ENCODE data around the gene ALK. TPM values are rescaled to one million over a fixed set of nuclear protein-coding genes. Genes with fewer than 3 reads are reported as not detected.

ALK gene
- total RNA-seq (2013) = not detected
- not detected for polyA plus RNA-seq
- 0.14 TPM in 1 of 2 replicates, not detected in the other for polyA minus RNA-seq
- total RNA-seq = 0 to 3.0 (median 0.16) reads per million in 11 experiments

GRCh38 chr2:29921560-29921915, at the start of gene ALK:
ALK (minus strand) TSS chr2:29921586; CDS start chr2:29920659, 927 bp downstream.
- H3K79me2 ChIP-seq (ENCODE audit: insufficient read depth, low read length) = no peaks in the 10 kb centered on the region
- Mint-ChIP-seq H3K4me3 (peak within 1 kb of the TSS in 1 of 2 donors; percentile 85), H3K9me3 (peaks cover 0 to 18% (median 10%) of the 10 kb centered on the region in 7 donors), H3K4me1 (peaks cover 11% of the 10 kb centered on the region), H3K27me3 (ENCODE audit: low read depth in 3 of 3) (peaks cover 35 to 54% (median 39%) of the 10 kb centered on the region in 3 donors), H3K27ac (no peak within 1 kb of the TSS), H3K36me3 (peaks cover 0 to 4% of the 10 kb centered on the region in 2 donors)
- peak within 1 kb of the TSS in 1 of 3 experiments; percentile 32 for H3K4me3 ChIP-seq (replicated peaks in 1 of 3; ENCODE audit: low read depth in 2 of 3, low read length in 3 of 3)
- WGBS (ENCODE audit: insufficient coverage) = 0% methylated on average over 23 of the region's 27 CpGs
- H3K36me3 ChIP-seq (replicated peaks in 1 of 2; ENCODE audit: control insufficient read depth in 1 of 2, insufficient read depth in 2 of 2, low read length in 2 of 2) = no peaks in the 10 kb centered on the region
- no peaks in the 10 kb centered on the region for H4K20me1 ChIP-seq (ENCODE audit: insufficient read depth, low read length)
- no peak within 1 kb of the TSS for H3K9ac ChIP-seq (ENCODE audit: insufficient read depth, low read length, poor library complexity, severe bottlenecking)
- TF ChIP-seq, protein P1, sequence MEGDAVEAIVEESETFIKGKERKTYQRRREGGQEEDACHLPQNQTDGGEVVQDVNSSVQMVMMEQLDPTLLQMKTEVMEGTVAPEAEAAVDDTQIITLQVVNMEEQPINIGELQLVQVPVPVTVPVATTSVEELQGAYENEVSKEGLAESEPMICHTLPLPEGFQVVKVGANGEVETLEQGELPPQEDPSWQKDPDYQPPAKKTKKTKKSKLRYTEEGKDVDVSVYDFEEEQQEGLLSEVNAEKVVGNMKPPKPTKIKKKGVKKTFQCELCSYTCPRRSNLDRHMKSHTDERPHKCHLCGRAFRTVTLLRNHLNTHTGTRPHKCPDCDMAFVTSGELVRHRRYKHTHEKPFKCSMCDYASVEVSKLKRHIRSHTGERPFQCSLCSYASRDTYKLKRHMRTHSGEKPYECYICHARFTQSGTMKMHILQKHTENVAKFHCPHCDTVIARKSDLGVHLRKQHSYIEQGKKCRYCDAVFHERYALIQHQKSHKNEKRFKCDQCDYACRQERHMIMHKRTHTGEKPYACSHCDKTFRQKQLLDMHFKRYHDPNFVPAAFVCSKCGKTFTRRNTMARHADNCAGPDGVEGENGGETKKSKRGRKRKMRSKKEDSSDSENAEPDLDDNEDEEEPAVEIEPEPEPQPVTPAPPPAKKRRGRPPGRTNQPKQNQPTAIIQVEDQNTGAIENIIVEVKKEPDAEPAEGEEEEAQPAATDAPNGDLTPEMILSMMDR (IDR thresholded peaks at IDR 0.05) = no peak
- peaks cover 5 to 12% of the 10 kb centered on the region in 2 donors for H3K9me3 ChIP-seq (replicated peaks in 1 of 2; ENCODE audit: control insufficient read depth in 1 of 2, insufficient read depth in 1 of 2, low read length in 2 of 2)
- intact Hi-C loops (cut with micrococcal nuclease) = loop anchor here in 1 of 2 donors (10.0 kb wide), 1 partner anchor 153 kb away; no protein-coding TSS in a partner anchor
- peaks cover 38 to 44% of the 10 kb centered on the region in 2 donors for H3K27me3 ChIP-seq (ENCODE audit: control insufficient read depth in 2 of 2, insufficient read depth in 2 of 2, low read length in 2 of 2)
- H3K4me1 ChIP-seq (ENCODE audit: control insufficient read depth in 1 of 2, insufficient read depth in 2 of 2, low read length in 2 of 2) = peaks cover 5 to 13% of the 10 kb centered on the region in 2 donors
- peak; percentile 28 to 59 (median 50) for DNase-seq
- H3K4me2 ChIP-seq (replicated peaks; ENCODE audit: extremely low read depth, low read length, poor library complexity, severe bottlenecking) = peak within 1 kb of the TSS; percentile 39
- H2AFZ ChIP-seq (ENCODE audit: insufficient read depth, low read depth, low read length, poor library complexity, severe bottlenecking) = no peak within 1 kb of the TSS
- H3K27ac ChIP-seq (ENCODE audit: low read depth in 1 of 2, low read length in 2 of 2) = no peak within 1 kb of the TSS

DNA sequence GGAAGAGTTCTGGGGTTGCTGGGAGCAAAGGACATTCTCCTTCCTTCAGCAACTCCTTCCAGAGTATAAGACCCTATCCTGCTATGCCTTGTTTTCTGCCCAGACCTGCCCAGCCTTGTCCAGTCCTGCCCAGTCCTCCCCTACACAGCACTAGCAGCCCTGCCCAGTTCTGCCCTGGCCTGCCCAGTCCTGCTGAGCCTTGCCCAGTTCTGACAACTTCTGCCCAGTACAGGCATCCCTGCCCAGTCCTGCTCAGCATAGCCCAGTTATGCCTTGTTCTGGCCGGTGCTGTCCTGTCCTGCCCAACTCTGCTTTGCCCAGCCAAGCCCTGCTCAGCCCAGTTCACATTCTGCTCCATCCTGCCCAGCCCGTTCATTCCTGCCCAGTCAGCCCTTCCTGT, 44.9 kb upstream of the ALK start:
- Histone ChIP-seq H3K9ac (ENCODE audit: insufficient read depth, low read length, poor library complexity, severe bottlenecking) (no peak overlapping the region), H3K27ac (ENCODE audit: low read depth in 1 of 2, low read length in 2 of 2) (no peak overlapping the region), H3K9me3 (replicated peaks in 1 of 2; ENCODE audit: control insufficient read depth in 1 of 2, insufficient read depth in 1 of 2, low read length in 2 of 2) (no peaks in the 10 kb centered on the region), H2AFZ (ENCODE audit: insufficient read depth, low read depth, low read length, poor library complexity, severe bottlenecking) (no peak overlapping the region), H3K36me3 (replicated peaks in 1 of 2; ENCODE audit: control insufficient read depth in 1 of 2, insufficient read depth in 2 of 2, low read length in 2 of 2) (no peaks in the 10 kb centered on the region), H3K4me3 (replicated peaks in 1 of 3; ENCODE audit: low read depth in 2 of 3, low read length in 3 of 3) (no peak overlapping the region), H3K79me2 (ENCODE audit: insufficient read depth, low read length) (no peaks in the 10 kb centered on the region), H3K4me2 (replicated peaks; ENCODE audit: extremely low read depth, low read length, poor library complexity, severe bottlenecking) (no peak overlapping the region), H3K27me3 (ENCODE audit: control insufficient read depth in 2 of 2, insufficient read depth in 2 of 2, low read length in 2 of 2) (peaks cover 0 to 2% of the 10 kb centered on the region in 2 donors), H3K4me1 (ENCODE audit: control insufficient read depth in 1 of 2, insufficient read depth in 2 of 2, low read length in 2 of 2) (no peaks in the 10 kb centered on the region), H4K20me1 (ENCODE audit: insufficient read depth, low read length) (no peaks in the 10 kb centered on the region)
- intact Hi-C loops (cut with micrococcal nuclease) = no loop called here
- 79% methylated on average over 2 of the region's 2 CpGs for WGBS (ENCODE audit: insufficient coverage)
- H3K4me1 Mint-ChIP-seq = no peaks in the 10 kb centered on the region
- no peak for DNase-seq
- no peaks in the 10 kb centered on the region for H3K36me3 Mint-ChIP-seq
- peak overlapping the region in 1 of 7 donors; percentile 60 for H3K27ac Mint-ChIP-seq
- H3K27me3 Mint-ChIP-seq (ENCODE audit: low read depth in 3 of 3) = peaks cover 3 to 12% (median 11%) of the 10 kb centered on the region in 3 donors
- H3K9me3 Mint-ChIP-seq = peaks cover 0 to 3% (median 0%) of the 10 kb centered on the region in 7 donors
- TF ChIP-seq, protein P1 (IDR thresholded peaks at IDR 0.05) = no peak
- no peak overlapping the region for H3K4me3 Mint-ChIP-seq

All from CD14-positive monocyte (primary cell).